Muscle of leg (tissue), 11 donors: ENCODE data around the gene E4F1. TPM values are rescaled to one million over a fixed set of nuclear protein-coding genes. Genes with fewer than 3 reads are reported as not detected.

Experiments used
- DNase-seq: peaks from one replicate; pipeline ENCODE4 v3.0.0; 2013
- H3K27ac ChIP-seq: one replicate; pipeline ENCODE4 v1.5.1; 2013; ENCODE audit warnings: mild to moderate bottlenecking, low read length, control low read depth
- H3K27me3 ChIP-seq: one replicate; pipeline ENCODE4 v1.6.1; 2013; ENCODE audit warnings: low read length; ENCODE audit not compliant: control insufficient read depth, insufficient read depth
- H3K36me3 ChIP-seq: one replicate; pipeline ENCODE4 v1.6.1; 2013; ENCODE audit warnings: low read length; ENCODE audit not compliant: control insufficient read depth, insufficient read depth
- H3K4me1 ChIP-seq: one replicate; pipeline ENCODE4 v1.6.1; 2013; ENCODE audit warnings: low read length; ENCODE audit not compliant: control insufficient read depth, insufficient read depth
- H3K4me3 ChIP-seq: one replicate; pipeline ENCODE4 v1.5.1; 2013; ENCODE audit warnings: low read length, control low read depth
- H3K9me3 ChIP-seq: replicated peaks from 2 replicates; pipeline ENCODE4 v1.6.1; 2013; ENCODE audit warnings: low read depth, low read length; ENCODE audit not compliant: control insufficient read depth
- WGBS: methylation state at CpG from one replicate; pipeline ENCODE4 v1.1.5; 2013; ENCODE audit warnings: missing lambda C conversion rate; ENCODE audit not compliant: insufficient coverage; 5-methylcytosine and 5-hydroxymethylcytosine counted together
- polyA plus RNA-seq, 8 donors: library from polyadenylated mRNA; unstranded; fragments of 120-200 nt; gene quantifications; one replicate each; pipeline versions ENCODE4 v1.2.1 to v1.2.3, GENCODE V29; 2013; ENCODE audit warnings: inconsistent platforms in 1 of 8, low replicate concordance in 1 of 8; ENCODE audit not compliant: insufficient read length in 8 of 8, insufficient read depth in 1 of 8
- total RNA-seq: library from RNA; stranded (reverse); fragments of 120-200 nt; gene quantifications from one replicate; pipeline ENCODE4 v1.2.4, GENCODE V29; 2013

Gene E4F1
- total and polyA plus RNA-seq, 9 donors: 14.2 to 19.3 (median 17.7) TPM

- Histone ChIP-seq H3K27me3 (no peaks in the 10 kb centered on the region), H3K36me3 (peaks cover 41% of the 10 kb centered on the region), H3K4me3 (no peak overlapping the region), H3K4me1 (no peaks in the 10 kb centered on the region), H3K27ac (no peak overlapping the region), H3K9me3 (no peaks in the 10 kb centered on the region)
- 43% methylated on average over 1 of the region's 5 CpGs for WGBS
- DNase-seq: no peak
These were observed 58.9 kb downstream of the E4F1 start for GRCh38 chr16:2282262-2282661.

- Histone ChIP-seq H3K4me1 (no peaks in the 10 kb centered on the region), H3K4me3 (no peak overlapping the region), H3K36me3 (peaks cover 40% of the 10 kb centered on the region), H3K27me3 (no peaks in the 10 kb centered on the region), H3K9me3 (no peaks in the 10 kb centered on the region), H3K27ac (no peak overlapping the region)
- DNase-seq: no peak
- 69% methylated on average over 15 of the region's 26 CpGs for WGBS
These were observed 59.6 kb downstream of the E4F1 start for GRCh38 chr16:2282866-2283555.

- Histone ChIP-seq H3K9me3 (no peaks in the 10 kb centered on the region), H3K27ac (no peak overlapping the region), H3K27me3 (no peaks in the 10 kb centered on the region), H3K36me3 (peaks cover 42% of the 10 kb centered on the region), H3K4me1 (no peaks in the 10 kb centered on the region), H3K4me3 (no peak overlapping the region)
- WGBS: 81% methylated on average over 30 of the region's 37 CpGs
- no peak for DNase-seq
These were observed 60.8 kb downstream of the E4F1 start for GRCh38 chr16:2284001-2284770.

- no peaks in the 10 kb centered on the region for H3K4me1 ChIP-seq
- H3K27me3 ChIP-seq: no peaks in the 10 kb centered on the region
- 90% methylated on average over 34 of the region's 35 CpGs for WGBS
- no peak for DNase-seq
- no peak overlapping the region for H3K4me3 ChIP-seq
- no peaks in the 10 kb centered on the region for H3K9me3 ChIP-seq
- H3K27ac ChIP-seq: no peak overlapping the region
- H3K36me3 ChIP-seq: peaks cover 47% of the 10 kb centered on the region
These were observed 61.6 kb downstream of the E4F1 start for GRCh38 chr16:2284797-2285576.

Other genes starting within 250 kb of the E4F1 start
- 0.89 TPM for gene NOXO1, start 242.1 kb upstream of the E4F1 start, total RNA-seq
- gene NOXO1, start 242.1 kb upstream of the E4F1 start, polyA plus RNA-seq: 1 to 10 TPM in 4 of 8 donors, under 1 TPM in 4; 0.29 to 1.7 (median 0.98) TPM
- gene GFER, start 239.4 kb upstream of the E4F1 start, total RNA-seq: 18.3 TPM
- 10 to 100 TPM; 14.7 to 23.8 (median 17.8) TPM for gene GFER, start 239.4 kb upstream of the E4F1 start, polyA plus RNA-seq
- gene SYNGR3, start 233.6 kb upstream of the E4F1 start, total RNA-seq: 0.93 TPM
- 1 to 10 TPM in 6 of 8 donors, under 1 TPM in 2; 0.70 to 1.5 (median 1.2) TPM for gene SYNGR3, start 233.6 kb upstream of the E4F1 start, polyA plus RNA-seq
- gene ZNF598, start 213.8 kb upstream of the E4F1 start, total RNA-seq: 6.6 TPM
- 10 to 100 TPM; 21.2 to 28.6 (median 23.6) TPM for gene ZNF598, start 213.8 kb upstream of the E4F1 start, polyA plus RNA-seq
- 0.80 TPM for gene NPW, start 203.8 kb upstream of the E4F1 start, total RNA-seq
- 1 to 10 TPM in 7 of 8 donors, under 1 TPM in 1; 0.57 to 5.4 (median 2.6) TPM for gene NPW, start 203.8 kb upstream of the E4F1 start, polyA plus RNA-seq
- gene NHERF2, start 196.7 kb upstream of the E4F1 start, total RNA-seq: 22.1 TPM
- gene NHERF2, start 196.7 kb upstream of the E4F1 start, polyA plus RNA-seq: 10 to 100 TPM; 34.5 to 60.6 (median 45.6) TPM
- gene NTHL1, start 175.8 kb upstream of the E4F1 start, total RNA-seq: 20.2 TPM
- 10 to 100 TPM; 11.5 to 18.1 (median 14.0) TPM for gene NTHL1, start 175.8 kb upstream of the E4F1 start, polyA plus RNA-seq
- gene TSC2, start 175.6 kb upstream of the E4F1 start, total RNA-seq: 31.8 TPM
- gene TSC2, start 175.6 kb upstream of the E4F1 start, polyA plus RNA-seq: 100 to 1,000 TPM in 3 of 8 donors, 10 to 100 TPM in 5; 57.6 to 109 (median 84.6) TPM
- 63.3 TPM for gene PKD1, start 87.7 kb upstream of the E4F1 start, total RNA-seq
- 100 to 1,000 TPM; 120 to 183 (median 156) TPM for gene PKD1, start 87.7 kb upstream of the E4F1 start, polyA plus RNA-seq
- 0.40 TPM for gene RAB26, start 75.0 kb upstream of the E4F1 start, total RNA-seq
- 1 to 10 TPM in 4 of 8 donors, under 1 TPM in 4; 0.27 to 3.4 (median 0.86) TPM for gene RAB26, start 75.0 kb upstream of the E4F1 start, polyA plus RNA-seq
- 29.0 TPM for gene TRAF7, start 67.8 kb upstream of the E4F1 start, total RNA-seq
- 10 to 100 TPM; 32.6 to 52.6 (median 47.6) TPM for gene TRAF7, start 67.8 kb upstream of the E4F1 start, polyA plus RNA-seq
- 0.75 TPM for gene CASKIN1, start 27.0 kb upstream of the E4F1 start, total RNA-seq
- gene CASKIN1, start 27.0 kb upstream of the E4F1 start, polyA plus RNA-seq: 1 to 10 TPM in 7 of 8 donors, under 1 TPM in 1; 0.94 to 2.4 (median 1.9) TPM
- 13.7 TPM for gene MLST8, start 18.1 kb upstream of the E4F1 start, total RNA-seq
- gene MLST8, start 18.1 kb upstream of the E4F1 start, polyA plus RNA-seq: 10 to 100 TPM; 30.6 to 38.2 (median 34.5) TPM
- 5.8 TPM for gene BRICD5, start 12.7 kb upstream of the E4F1 start, total RNA-seq
- gene BRICD5, start 12.7 kb upstream of the E4F1 start, polyA plus RNA-seq: 10 to 100 TPM in 2 of 8 donors, 1 to 10 TPM in 6; 3.9 to 11.0 (median 7.6) TPM
- 12.2 TPM for gene PGP, start 8.8 kb upstream of the E4F1 start, total RNA-seq
- gene PGP, start 8.8 kb upstream of the E4F1 start, polyA plus RNA-seq: 10 to 100 TPM; 11.8 to 18.1 (median 16.9) TPM
- gene DNASE1L2, start 12.9 kb downstream of the E4F1 start, total RNA-seq: 0.89 TPM
- 1 to 10 TPM in 1 of 8 donors, under 1 TPM in 7; 0.60 to 1.2 (median 0.84) TPM for gene DNASE1L2, start 12.9 kb downstream of the E4F1 start, polyA plus RNA-seq
- gene ECI1, start 28.0 kb downstream of the E4F1 start, total RNA-seq: 56.9 TPM
- gene ECI1, start 28.0 kb downstream of the E4F1 start, polyA plus RNA-seq: 10 to 100 TPM; 44.4 to 81.7 (median 59.5) TPM
- 80.7 TPM for gene RNPS1, start 44.5 kb downstream of the E4F1 start, total RNA-seq
- 100 to 1,000 TPM; 169 to 198 (median 188) TPM for gene RNPS1, start 44.5 kb downstream of the E4F1 start, polyA plus RNA-seq
- gene ABCA3, start 117.1 kb downstream of the E4F1 start, total RNA-seq: 7.5 TPM
- 10 to 100 TPM; 11.5 to 17.6 (median 15.9) TPM for gene ABCA3, start 117.1 kb downstream of the E4F1 start, polyA plus RNA-seq
- 7.3 TPM for gene CCNF, start 205.9 kb downstream of the E4F1 start, total RNA-seq
- gene CCNF, start 205.9 kb downstream of the E4F1 start, polyA plus RNA-seq: 1 to 10 TPM; 5.3 to 9.1 (median 8.0) TPM
- gene TEDC2, start 236.5 kb downstream of the E4F1 start, total RNA-seq: 5.3 TPM
- 1 to 10 TPM; 4.4 to 6.6 (median 5.4) TPM for gene TEDC2, start 236.5 kb downstream of the E4F1 start, polyA plus RNA-seq
- gene NTN3, start 247.7 kb downstream of the E4F1 start, total RNA-seq: 3.4 TPM
- gene NTN3, start 247.7 kb downstream of the E4F1 start, polyA plus RNA-seq: 1 to 10 TPM; 1.7 to 4.0 (median 2.6) TPM